GM08714 (cell line): ENCODE results near the gene VDAC2.

Experiments used
- H3K4me3 ChIP-seq: fragments of 200-500 bp; sonication (Bioruptor generic); 2 replicates; pipeline ENCODE4 v1.5.1; 2014; ENCODE audit warnings: mild to moderate bottlenecking, low read length, inconsistent platforms
- ZNF274 ChIP-seq: IDR thresholded peaks from 2 replicates; pipeline ENCODE4 v1.6.1; 2012; ENCODE audit warnings: mild to moderate bottlenecking, low read depth, low read length

VDAC2 gene

DNA sequence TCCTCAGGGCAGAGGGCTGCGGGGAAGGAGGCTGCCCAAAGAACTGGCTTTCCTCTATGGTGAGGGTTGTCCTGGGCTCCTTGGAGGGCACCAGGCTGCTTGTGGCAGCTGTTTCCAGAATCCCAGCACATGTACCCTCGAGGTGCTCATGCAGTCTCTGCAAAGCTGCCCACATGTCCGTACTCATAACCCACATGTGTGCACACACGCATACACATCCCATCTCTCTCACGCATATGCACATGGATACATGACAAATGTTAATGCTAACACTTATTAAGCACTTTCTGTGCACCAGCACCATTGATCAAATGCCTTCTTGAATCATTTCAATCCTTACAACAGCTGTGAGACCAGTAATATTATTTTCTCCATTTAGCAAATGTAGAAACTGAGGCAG lies 61.5 kb downstream of the VDAC2 start:
- no peak overlapping the region for H3K4me3 ChIP-seq
- TF ChIP-seq ZNF274, result no peak

DNA sequence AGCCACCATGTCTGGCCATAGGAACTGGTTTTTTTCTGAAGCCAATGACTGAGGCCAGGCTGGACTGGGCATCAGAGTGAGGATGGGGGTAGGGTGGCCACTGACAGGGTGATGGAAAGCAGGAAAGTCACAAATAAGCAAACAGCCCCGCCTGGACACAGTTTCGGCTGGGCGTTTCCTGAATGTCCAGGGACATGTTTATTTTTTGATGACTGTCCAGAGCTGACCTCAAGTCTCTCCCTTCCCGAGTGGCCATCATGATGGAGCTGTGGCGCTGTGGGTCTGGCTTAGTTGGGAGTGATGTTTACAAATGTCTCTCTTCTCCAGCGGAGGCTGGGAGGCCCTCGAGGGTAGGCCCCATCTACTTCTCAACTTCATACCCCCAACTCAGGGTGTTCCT lies 62.3 kb downstream of the VDAC2 start:
- TF ChIP-seq ZNF274, result no peak

DNA sequence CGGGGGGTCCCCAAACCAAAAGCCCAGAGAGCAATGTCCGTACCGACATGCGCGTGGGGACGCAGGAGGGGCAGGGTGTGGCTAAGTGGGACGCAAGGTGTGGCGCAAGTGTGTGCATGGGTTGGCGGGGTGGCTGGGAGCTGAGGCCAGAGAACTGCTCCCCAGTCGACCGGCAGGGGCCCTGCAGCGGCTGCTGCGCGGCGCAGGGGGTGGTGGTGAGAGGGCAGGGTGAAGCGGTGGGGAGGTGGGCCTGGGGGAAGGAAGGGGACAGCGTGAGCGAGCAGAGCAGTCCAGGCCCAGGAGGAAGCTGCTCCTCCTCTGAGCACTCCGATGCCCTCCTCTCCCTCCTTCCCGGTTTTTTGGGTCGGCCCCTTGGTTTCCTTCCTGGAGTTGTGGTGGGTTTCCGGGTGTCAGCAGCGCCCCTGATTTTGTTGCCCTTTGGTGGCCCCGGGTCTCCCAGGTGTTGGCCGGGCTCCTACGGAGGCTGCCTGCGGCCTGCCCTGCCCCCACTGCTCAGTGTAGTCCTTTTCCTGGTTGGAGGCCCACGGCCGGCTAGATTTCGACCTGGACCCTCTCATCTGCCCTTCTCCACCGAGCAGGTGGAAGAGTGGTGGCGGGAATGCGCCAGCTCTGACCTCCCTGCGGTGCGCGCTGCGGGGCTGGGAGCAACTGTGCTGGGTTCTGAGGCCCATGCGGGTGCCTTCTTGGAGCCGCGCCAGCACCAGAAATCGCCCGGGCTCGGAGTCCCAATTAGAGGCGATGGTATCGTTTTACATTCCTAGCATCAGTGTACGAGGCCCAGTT lies 65.7 kb downstream of the VDAC2 start:
- no peak for TF ChIP-seq ZNF274
- H3K4me3 ChIP-seq, result no peak overlapping the region

More for the DNA sequence above, 62.3 kb downstream of the VDAC2 start:
- no peak overlapping the region for H3K4me3 ChIP-seq

DNA sequence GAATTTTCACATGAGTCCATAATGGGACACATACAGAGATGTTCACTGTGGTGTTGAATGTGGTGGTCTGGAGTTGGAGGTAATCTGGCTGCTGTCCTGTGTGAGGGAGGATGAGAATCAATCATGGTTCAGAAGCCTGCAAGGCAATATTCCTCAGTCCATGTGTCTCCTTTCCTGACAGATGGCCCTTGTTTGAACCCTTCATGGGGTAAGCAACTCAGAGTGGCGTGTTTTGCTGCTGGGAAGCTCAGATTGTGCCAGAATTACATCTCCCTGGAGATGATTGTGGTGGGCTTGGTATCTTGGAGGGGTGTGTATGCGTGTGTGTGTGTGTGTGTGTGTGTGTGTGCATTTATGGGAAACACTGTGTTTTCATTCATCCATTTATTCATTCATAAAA lies 69.6 kb downstream of the VDAC2 start:
- TF ChIP-seq ZNF274, result no peak
- H3K4me3 ChIP-seq, result no peak overlapping the region
